GM18861 (cell line): Measurements from ENCODE around the gene ITSN1.
"Not testable (repeated sequence)": the region's sequence is repeated elsewhere in the genome, so short reads cannot be mapped to it uniquely, and the experiment has no call there.

Experiments
- ATAC-seq: cut with Tn5 transposase; IDR thresholded peaks from one replicate; pipeline ENCODE4 v1.9.1; 2021; ENCODE audit not compliant: unreplicated experiment

The ITSN1 gene

GRCh38 chr21:33915368-33916199, 273.3 kb downstream of the ITSN1 start, which contains the start of gene ATP5PO:
TSS of gene ATP5PO (minus strand) at chr21:33915804. CDS start at chr21:33915763, 41 bp downstream.
- ATAC-seq: peak; percentile 98

GRCh38 chr21:33916200-33916567, 273.9 kb downstream of the ITSN1 start:
- ATAC-seq: no peak

- ATAC-seq: no peak
Measured at GRCh38 chr21:33917421-33917820, 275.1 kb downstream of the ITSN1 start.

- peak; percentile 72 for ATAC-seq
Measured at GRCh38 chr21:33924079-33924765, 281.9 kb downstream of the ITSN1 start.

GRCh38 chr21:33924766-33925100, 282.4 kb downstream of the ITSN1 start:
- ATAC-seq: no peak

- not testable (repeated sequence) for ATAC-seq
Measured at GRCh38 chr21:33926248-33926647, 283.9 kb downstream of the ITSN1 start.

- not testable (repeated sequence) for ATAC-seq
Measured at GRCh38 chr21:33931052-33931798, 288.9 kb downstream of the ITSN1 start.

GRCh38 chr21:33931799-33932390, 289.6 kb downstream of the ITSN1 start:
- no peak for ATAC-seq

GRCh38 chr21:33932731-33933130, 290.4 kb downstream of the ITSN1 start:
- no peak for ATAC-seq

GRCh38 chr21:33936301-33937038, 294.2 kb downstream of the ITSN1 start:
- no peak for ATAC-seq

GRCh38 chr21:33937146-33937545, 294.8 kb downstream of the ITSN1 start:
- no peak for ATAC-seq

GRCh38 chr21:33937931-33938339, 295.6 kb downstream of the ITSN1 start:
- no peak for ATAC-seq

- no peak for ATAC-seq
Measured at GRCh38 chr21:33938381-33938780, 296.1 kb downstream of the ITSN1 start.

- no peak for ATAC-seq
Measured at GRCh38 chr21:33939226-33939625, 296.9 kb downstream of the ITSN1 start.

- no peak for ATAC-seq
Measured at GRCh38 chr21:33940164-33940880, 298.0 kb downstream of the ITSN1 start.

GRCh38 chr21:33940881-33941245, 298.6 kb downstream of the ITSN1 start:
- no peak for ATAC-seq

GRCh38 chr21:33942426-33942825, 300.1 kb downstream of the ITSN1 start:
- no peak for ATAC-seq

- ATAC-seq: no peak
Measured at GRCh38 chr21:33943293-33943692, 301.0 kb downstream of the ITSN1 start.

- no peak for ATAC-seq
Measured at GRCh38 chr21:33944185-33944763, 302.0 kb downstream of the ITSN1 start.
